ENCODE results near the gene PDIA6.

PDIA6 gene

GRCh38 chr2:10777842-10778723 is 34.5 kb downstream of the PDIA6 start:
- H3K4me3 ChIP-seq (ENCODE audit: low read length): no peak overlapping the region
- H3K9ac ChIP-seq (ENCODE audit: low read depth, low read length): no peak overlapping the region
- H3K27me3 ChIP-seq (ENCODE audit: insufficient read depth, low read length): no peaks in the 10 kb centered on the region
- 92% methylated on average over 27 of the region's 27 CpGs for WGBS
- peaks cover 4% of the 10 kb centered on the region; the same call in 1 of the 2 replicates for H3K4me1 ChIP-seq (ENCODE audit: insufficient read depth, low read length)
- H3K27ac ChIP-seq (ENCODE audit: low read depth, low read length): no peak overlapping the region
- H3K36me3 ChIP-seq (ENCODE audit: insufficient read depth, low read length): peaks cover 45% of the 10 kb centered on the region
- no peaks in the 10 kb centered on the region for H3K9me3 ChIP-seq (ENCODE audit: insufficient read depth, low read depth, low read length)

- H3K9me3 ChIP-seq (ENCODE audit: insufficient read depth, low read depth, low read length): no peaks in the 10 kb centered on the region
- no peaks in the 10 kb centered on the region for H3K27me3 ChIP-seq (ENCODE audit: insufficient read depth, low read length)
- peaks cover 4% of the 10 kb centered on the region; the same call in 1 of the 2 replicates for H3K4me1 ChIP-seq (ENCODE audit: insufficient read depth, low read length)
- 95% methylated on average over 26 of the region's 26 CpGs for WGBS
- no peak overlapping the region for H3K27ac ChIP-seq (ENCODE audit: low read depth, low read length)
- no peak overlapping the region for H3K4me3 ChIP-seq (ENCODE audit: low read length)
- H3K9ac ChIP-seq (ENCODE audit: low read depth, low read length): no peak overlapping the region
- H3K36me3 ChIP-seq (ENCODE audit: insufficient read depth, low read length): peaks cover 37% of the 10 kb centered on the region
These were observed 35.3 kb downstream of the PDIA6 start for GRCh38 chr2:10777111-10777841.

GRCh38 chr2:10776231-10776977 is 36.2 kb downstream of the PDIA6 start:
- Histone ChIP-seq H3K27ac (ENCODE audit: low read depth, low read length) (no peak overlapping the region), H3K9ac (ENCODE audit: low read depth, low read length) (no peak overlapping the region), H3K4me3 (ENCODE audit: low read length) (no peak overlapping the region), H3K9me3 (ENCODE audit: insufficient read depth, low read depth, low read length) (no peaks in the 10 kb centered on the region), H3K4me1 (ENCODE audit: insufficient read depth, low read length) (peaks cover 4% of the 10 kb centered on the region; the same call in 1 of the 2 replicates), H3K36me3 (ENCODE audit: insufficient read depth, low read length) (peaks cover 29% of the 10 kb centered on the region), H3K27me3 (ENCODE audit: insufficient read depth, low read length) (no peaks in the 10 kb centered on the region)
- 94% methylated on average over 27 of the region's 27 CpGs for WGBS

GRCh38 chr2:10775831-10776230 is 36.8 kb downstream of the PDIA6 start:
- Histone ChIP-seq H3K9ac (ENCODE audit: low read depth, low read length) (no peak overlapping the region), H3K4me3 (ENCODE audit: low read length) (no peak overlapping the region), H3K9me3 (ENCODE audit: insufficient read depth, low read depth, low read length) (no peaks in the 10 kb centered on the region), H3K27ac (ENCODE audit: low read depth, low read length) (no peak overlapping the region), H3K27me3 (ENCODE audit: insufficient read depth, low read length) (no peaks in the 10 kb centered on the region), H3K36me3 (ENCODE audit: insufficient read depth, low read length) (peaks cover 23% of the 10 kb centered on the region), H3K4me1 (ENCODE audit: insufficient read depth, low read length) (peaks cover 4% of the 10 kb centered on the region; the same call in 1 of the 2 replicates)
- 90% methylated on average over 13 of the region's 13 CpGs for WGBS

GRCh38 chr2:10775021-10775780 is 37.4 kb downstream of the PDIA6 start:
- 78% methylated on average over 23 of the region's 23 CpGs for WGBS
- peaks cover 4% of the 10 kb centered on the region; the same call in 1 of the 2 replicates for H3K4me1 ChIP-seq (ENCODE audit: insufficient read depth, low read length)
- H3K27ac ChIP-seq (ENCODE audit: low read depth, low read length): no peak overlapping the region
- H3K4me3 ChIP-seq (ENCODE audit: low read length): no peak overlapping the region
- no peaks in the 10 kb centered on the region for H3K27me3 ChIP-seq (ENCODE audit: insufficient read depth, low read length)
- no peaks in the 10 kb centered on the region for H3K9me3 ChIP-seq (ENCODE audit: insufficient read depth, low read depth, low read length)
- peak overlapping the region; percentile 38; the same call in 1 of the 2 replicates for H3K9ac ChIP-seq (ENCODE audit: low read depth, low read length)
- peaks cover 17% of the 10 kb centered on the region for H3K36me3 ChIP-seq (ENCODE audit: insufficient read depth, low read length)

- peaks cover 4% of the 10 kb centered on the region; the same call in 1 of the 2 replicates for H3K4me1 ChIP-seq (ENCODE audit: insufficient read depth, low read length)
- peaks cover 9% of the 10 kb centered on the region; the same call in 1 of the 2 replicates for H3K36me3 ChIP-seq (ENCODE audit: insufficient read depth, low read length)
- no peaks in the 10 kb centered on the region for H3K27me3 ChIP-seq (ENCODE audit: insufficient read depth, low read length)
- no peak overlapping the region for H3K27ac ChIP-seq (ENCODE audit: low read depth, low read length)
- no peak overlapping the region for H3K9ac ChIP-seq (ENCODE audit: low read depth, low read length)
- WGBS: 88% methylated on average over 6 of the region's 6 CpGs
- H3K9me3 ChIP-seq (ENCODE audit: insufficient read depth, low read depth, low read length): no peaks in the 10 kb centered on the region
- no peak overlapping the region for H3K4me3 ChIP-seq (ENCODE audit: low read length)
These were observed 38.2 kb downstream of the PDIA6 start for GRCh38 chr2:10774394-10774793.

GRCh38 chr2:10773821-10774341 is 38.7 kb downstream of the PDIA6 start:
- Histone ChIP-seq H3K4me1 (ENCODE audit: insufficient read depth, low read length) (peaks cover 4% of the 10 kb centered on the region; the same call in 1 of the 2 replicates), H3K4me3 (ENCODE audit: low read length) (no peak overlapping the region), H3K27ac (ENCODE audit: low read depth, low read length) (0 out of 2 replicates have a peak overlapping the region, but pooled peaks have one; percentile 49), H3K9me3 (ENCODE audit: insufficient read depth, low read depth, low read length) (no peaks in the 10 kb centered on the region), H3K36me3 (ENCODE audit: insufficient read depth, low read length) (peaks cover 8% of the 10 kb centered on the region; the same call in 1 of the 2 replicates), H3K27me3 (ENCODE audit: insufficient read depth, low read length) (no peaks in the 10 kb centered on the region), H3K9ac (ENCODE audit: low read depth, low read length) (no peak overlapping the region)
- 88% methylated on average over 8 of the region's 8 CpGs for WGBS

- peaks cover 4% of the 10 kb centered on the region; the same call in 1 of the 2 replicates for H3K4me1 ChIP-seq (ENCODE audit: insufficient read depth, low read length)
- no peak overlapping the region for H3K4me3 ChIP-seq (ENCODE audit: low read length)
- H3K27me3 ChIP-seq (ENCODE audit: insufficient read depth, low read length): no peaks in the 10 kb centered on the region
- WGBS: 86% methylated on average over 13 of the region's 13 CpGs
- H3K9me3 ChIP-seq (ENCODE audit: insufficient read depth, low read depth, low read length): no peaks in the 10 kb centered on the region
- no peak overlapping the region for H3K27ac ChIP-seq (ENCODE audit: low read depth, low read length)
- no peak overlapping the region for H3K9ac ChIP-seq (ENCODE audit: low read depth, low read length)
- 0 out of 2 replicates have a peak, but pooled peaks cover 3% of the 10 kb centered on the region for H3K36me3 ChIP-seq (ENCODE audit: insufficient read depth, low read length)
These were observed 39.7 kb downstream of the PDIA6 start for GRCh38 chr2:10772868-10773215.

GRCh38 chr2:10772201-10772867 is 40.3 kb downstream of the PDIA6 start:
- Histone ChIP-seq H3K4me1 (ENCODE audit: insufficient read depth, low read length) (peaks cover 4% of the 10 kb centered on the region; the same call in 1 of the 2 replicates), H3K9ac (ENCODE audit: low read depth, low read length) (no peak overlapping the region), H3K27me3 (ENCODE audit: insufficient read depth, low read length) (no peaks in the 10 kb centered on the region), H3K36me3 (ENCODE audit: insufficient read depth, low read length) (no peaks in the 10 kb centered on the region), H3K27ac (ENCODE audit: low read depth, low read length) (no peak overlapping the region), H3K4me3 (ENCODE audit: low read length) (no peak overlapping the region), H3K9me3 (ENCODE audit: insufficient read depth, low read depth, low read length) (no peaks in the 10 kb centered on the region)
- WGBS: 91% methylated on average over 12 of the region's 12 CpGs

GRCh38 chr2:10771786-10772185 is 40.8 kb downstream of the PDIA6 start:
- no peaks in the 10 kb centered on the region for H3K9me3 ChIP-seq (ENCODE audit: insufficient read depth, low read depth, low read length)
- H3K27ac ChIP-seq (ENCODE audit: low read depth, low read length): no peak overlapping the region
- H3K4me1 ChIP-seq (ENCODE audit: insufficient read depth, low read length): peaks cover 4% of the 10 kb centered on the region; the same call in 1 of the 2 replicates
- no peak overlapping the region for H3K9ac ChIP-seq (ENCODE audit: low read depth, low read length)
- H3K36me3 ChIP-seq (ENCODE audit: insufficient read depth, low read length): no peaks in the 10 kb centered on the region
- WGBS: 90% methylated on average over 13 of the region's 13 CpGs
- no peaks in the 10 kb centered on the region for H3K27me3 ChIP-seq (ENCODE audit: insufficient read depth, low read length)
- no peak overlapping the region for H3K4me3 ChIP-seq (ENCODE audit: low read length)

Measured in HUES64 (cell line).